Lung (tissue), 12 donors: ENCODE data around the gene DNAJB5. TPM values are rescaled to one million over a fixed set of nuclear protein-coding genes. Genes with fewer than 3 reads are reported as not detected.
"Not testable (repeated sequence)": the region's sequence is repeated elsewhere in the genome, so short reads cannot be mapped to it uniquely, and the experiment has no call there.

Source experiments
- ATAC-seq: fragments of 200-7000 bp; cut with Tn5 transposase; one replicate; pipeline ENCODE4 v1.9.1; 2020; ENCODE audit warnings: moderate number of reproducible peaks; ENCODE audit not compliant: insufficient read depth, low FRiP score
- DNase-seq, 3 donors: peaks; one replicate each; pipeline ENCODE4 v3.0.0-alpha.2; 2013 to 2017
- H3K27ac ChIP-seq, 2 donors: one replicate each; pipeline ENCODE4 v1.5.1; 2013; ENCODE audit warnings: mild to moderate bottlenecking in 2 of 2, moderate library complexity in 2 of 2, control low read depth in 1 of 2, inconsistent platforms in 1 of 2, low read depth in 1 of 2, low read length in 1 of 2
- H3K27me3 ChIP-seq, 3 donors: one replicate each; pipeline ENCODE4 v1.5.1; 2013; ENCODE audit warnings: low read length in 2 of 3; ENCODE audit not compliant: control insufficient read depth in 3 of 3, insufficient read depth in 3 of 3
- H3K36me3 ChIP-seq, 4 donors: one replicate each; pipeline ENCODE4 v1.5.1; 2013; ENCODE audit warnings: low read length in 4 of 4, mild to moderate bottlenecking in 1 of 4, moderate library complexity in 1 of 4; ENCODE audit not compliant: control insufficient read depth in 4 of 4, insufficient read depth in 4 of 4
- H3K4me1 ChIP-seq, 5 donors: one replicate each; pipeline ENCODE4 v1.5.1; 2013; ENCODE audit warnings: low read length in 5 of 5, mild to moderate bottlenecking in 2 of 5, moderate library complexity in 1 of 5; ENCODE audit not compliant: control insufficient read depth in 5 of 5, insufficient read depth in 5 of 5
- H3K4me3 ChIP-seq: one replicate; pipeline ENCODE4 v1.5.1; 2013; ENCODE audit warnings: mild to moderate bottlenecking, control low read depth, moderate library complexity
- H3K9ac ChIP-seq, 2 donors: one replicate each; pipeline ENCODE4 v1.5.1; 2013; ENCODE audit warnings: low read length in 2 of 2, control low read depth in 1 of 2; ENCODE audit not compliant: insufficient read depth in 1 of 2
- H3K9me3 ChIP-seq, 4 donors: one replicate each; pipeline ENCODE4 v1.5.1; 2013; ENCODE audit warnings: low read length in 3 of 4, mild to moderate bottlenecking in 1 of 4, moderate library complexity in 1 of 4; ENCODE audit not compliant: control insufficient read depth in 4 of 4, insufficient read depth in 3 of 4
- CTCF ChIP-seq: IDR thresholded peaks from 2 replicates; pipeline ENCODE4 v1.5.1; 2012; ENCODE audit warnings: mild to moderate bottlenecking; ENCODE audit errors: control extremely low read depth, extremely low read depth
- WGBS, 2 donors: extraction: QIAGEN DNeasy Blood & Tissue Kit; methylation state at CpG; one replicate each; pipeline ENCODE4 v1.1.7; 2013; 5-methylcytosine and 5-hydroxymethylcytosine counted together
- polyA plus RNA-seq, 2 donors: library from polyadenylated mRNA; stranded (reverse); fragments of 200-250 nt; gene quantifications; one replicate each; pipeline ENCODE4 v1.2.1, GENCODE V29; 2013
- total RNA-seq, 2 donors: library from RNA; depleted of rRNA in 1 of 2; stranded (reverse); fragments of >200 nt in 1 of 2; gene quantifications; one replicate each; pipeline ENCODE4 v1.2.1, GENCODE V29; 2014 to 2021
- donor health status: control.
- donor health status: control.
- donor health status: Bipolar disorder and iron deficiency.
- donor health status: healthy.
- donor health status: DM: yes; HTN: yes; CAD: no.

The DNAJB5 gene
- total and polyA plus RNA-seq, 4 donors, result 4.5 to 10.3 (median 6.9) TPM

GRCh38 chr9:34954225-34954624 lies 35.3 kb upstream of the DNAJB5 start:
- H3K9me3 ChIP-seq, result no peaks in the 10 kb centered on the region
- H3K36me3 ChIP-seq, result no peaks in the 10 kb centered on the region
- DNase-seq, result no peak
- H3K9ac ChIP-seq, result no peak overlapping the region
- WGBS, 2 donors, result 88 to 100% methylated on average over 2 of the region's 2 CpGs
- no peak for ATAC-seq
- TF ChIP-seq CTCF, result no peak
- peaks cover 0 to 36% (median 24%) of the 10 kb centered on the region in 3 donors for H3K27me3 ChIP-seq
- H3K27ac ChIP-seq, result no peak overlapping the region
- H3K4me3 ChIP-seq, result no peak overlapping the region
- peaks cover 0 to 3% (median 0%) of the 10 kb centered on the region in 5 donors for H3K4me1 ChIP-seq

- not testable (repeated sequence) for DNase-seq, H3K9me3 ChIP-seq, ATAC-seq, H3K4me3 ChIP-seq, H3K4me1 ChIP-seq, H3K27ac ChIP-seq, H3K9ac ChIP-seq, H3K36me3 ChIP-seq
- 85 to 94% methylated on average over 7 of the region's 7 CpGs for WGBS, 2 donors
- H3K27me3 ChIP-seq, result peaks cover 6 to 55% (median 36%) of the 10 kb centered on the region in 3 donors
Measured at GRCh38 chr9:34956066-34956465, 33.5 kb upstream of the DNAJB5 start.

GRCh38 chr9:34956648-34957047 lies 32.9 kb upstream of the DNAJB5 start:
- DNase-seq (no peak), ATAC-seq (no peak)
- no peaks in the 10 kb centered on the region for H3K9me3 ChIP-seq
- TF ChIP-seq CTCF, result no peak
- 71 to 75% methylated on average over 4 of the region's 4 CpGs for WGBS, 2 donors
- no peaks in the 10 kb centered on the region for H3K36me3 ChIP-seq
- no peak overlapping the region for H3K27ac ChIP-seq
- peaks cover 0 to 3% (median 0%) of the 10 kb centered on the region in 5 donors for H3K4me1 ChIP-seq
- no peak overlapping the region for H3K9ac ChIP-seq
- H3K27me3 ChIP-seq, result peaks cover 6 to 61% (median 39%) of the 10 kb centered on the region in 3 donors
- H3K4me3 ChIP-seq, result no peak overlapping the region

- no peak for ATAC-seq
- peak in 1 of 3 donors; percentile 14 for DNase-seq
- TF ChIP-seq CTCF, result no peak
- Histone ChIP-seq H3K9me3 (no peaks in the 10 kb centered on the region), H3K27ac (no peak within 1 kb of the TSS), H3K4me1 (peaks cover 0 to 3% (median 0%) of the 10 kb centered on the region in 5 donors), H3K9ac (no peak within 1 kb of the TSS), H3K27me3 (peaks cover 6 to 72% (median 45%) of the 10 kb centered on the region in 3 donors), H3K4me3 (peak within 1 kb of the TSS; percentile 49), H3K36me3 (no peaks in the 10 kb centered on the region)
- WGBS, 2 donors, result 1 to 2% methylated on average over 33 to 116 of the region's 116 CpGs
Measured at GRCh38 chr9:34957492-34958410, 31.8 kb upstream of the DNAJB5 start, which contains the start of gene PHF24. PHF24 (plus strand) TSS chr9:34958285; CDS start chr9:34971299, 13,014 bp downstream.
